ENCODE measurements around the gene SPAAR.
"Not testable (repeated sequence)": the region's sequence is repeated elsewhere in the genome, so short reads cannot be mapped to it uniquely, and the experiment has no call there.

The SPAAR gene

DNA sequence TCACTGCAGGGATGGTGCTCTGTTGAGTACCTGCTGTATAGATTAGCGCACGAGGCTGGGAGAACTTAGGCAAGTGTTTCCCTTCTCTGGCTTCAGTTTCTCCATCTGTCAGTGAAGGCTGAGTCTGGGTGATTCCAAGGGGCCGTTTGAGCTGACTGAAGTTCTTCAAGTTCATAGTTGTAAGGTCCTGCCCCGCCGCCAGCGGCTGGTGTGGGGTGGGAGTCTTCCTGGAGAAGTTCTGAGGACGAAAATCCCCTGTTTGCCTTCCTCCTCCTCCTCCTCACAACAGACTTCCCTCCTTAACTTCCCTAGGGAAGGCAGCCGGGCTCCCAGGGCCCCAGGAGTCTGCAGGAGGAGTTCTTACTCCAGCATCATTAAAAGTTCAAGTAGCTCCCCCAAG, 5.0 kb upstream of the SPAAR start:
- no peak for DNase-seq (ENCODE audit: low spot score)

- DNase-seq (ENCODE audit: low spot score) = no peak
Observed at GRCh38 chr9:35905051-35905781, 4.1 kb upstream of the SPAAR start.

GRCh38 chr9:35905912-35906679, 3.2 kb upstream of the SPAAR start, which contains the start of gene HRCT1:
TSS of gene HRCT1 (plus strand) at chr9:35906202. CDS start at chr9:35906288, 86 bp downstream.
- DNase-seq (ENCODE audit: low spot score) = peak; percentile 56

GRCh38 chr9:35906923-35907699, 2.2 kb upstream of the SPAAR start:
- no peak for DNase-seq (ENCODE audit: low spot score)

- DNase-seq (ENCODE audit: low spot score) = peak; percentile 43
Observed at GRCh38 chr9:35907711-35908503, 1.4 kb upstream of the SPAAR start.

DNA sequence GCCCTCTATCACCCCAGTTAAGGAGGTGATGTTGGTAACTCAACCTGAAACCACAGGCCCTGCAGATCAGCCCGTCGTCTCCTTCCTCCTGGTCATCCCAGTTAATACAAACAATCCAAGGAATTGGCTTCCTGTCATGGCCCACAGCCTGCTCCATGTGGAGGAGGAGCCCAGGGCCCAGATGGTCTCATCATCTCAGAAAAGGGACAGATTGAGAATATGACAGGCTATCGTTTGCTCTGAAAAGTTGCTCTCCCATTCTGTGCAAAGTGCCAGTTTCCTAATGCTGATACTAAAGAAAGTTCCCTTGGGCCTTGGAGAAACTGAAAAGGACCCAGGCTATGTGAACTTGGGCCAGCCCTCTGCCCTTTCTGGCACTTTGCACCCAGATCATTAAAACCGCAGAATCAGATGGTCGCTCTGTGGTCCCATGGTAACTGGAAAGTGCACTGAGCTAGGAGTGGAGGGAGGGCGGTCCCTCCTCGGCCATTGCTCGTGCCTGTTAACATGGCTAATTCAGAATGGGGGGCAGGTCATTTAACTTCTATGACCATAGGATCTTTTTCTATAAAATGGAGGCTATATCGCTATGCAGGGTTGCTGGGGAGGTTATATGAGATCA, 675 bp upstream of the SPAAR start:
- no peak for DNase-seq (ENCODE audit: low spot score)

- no peak for DNase-seq (ENCODE audit: low spot score)
Observed at GRCh38 chr9:35909687-35910612, 660 bp downstream of the SPAAR start.

DNA sequence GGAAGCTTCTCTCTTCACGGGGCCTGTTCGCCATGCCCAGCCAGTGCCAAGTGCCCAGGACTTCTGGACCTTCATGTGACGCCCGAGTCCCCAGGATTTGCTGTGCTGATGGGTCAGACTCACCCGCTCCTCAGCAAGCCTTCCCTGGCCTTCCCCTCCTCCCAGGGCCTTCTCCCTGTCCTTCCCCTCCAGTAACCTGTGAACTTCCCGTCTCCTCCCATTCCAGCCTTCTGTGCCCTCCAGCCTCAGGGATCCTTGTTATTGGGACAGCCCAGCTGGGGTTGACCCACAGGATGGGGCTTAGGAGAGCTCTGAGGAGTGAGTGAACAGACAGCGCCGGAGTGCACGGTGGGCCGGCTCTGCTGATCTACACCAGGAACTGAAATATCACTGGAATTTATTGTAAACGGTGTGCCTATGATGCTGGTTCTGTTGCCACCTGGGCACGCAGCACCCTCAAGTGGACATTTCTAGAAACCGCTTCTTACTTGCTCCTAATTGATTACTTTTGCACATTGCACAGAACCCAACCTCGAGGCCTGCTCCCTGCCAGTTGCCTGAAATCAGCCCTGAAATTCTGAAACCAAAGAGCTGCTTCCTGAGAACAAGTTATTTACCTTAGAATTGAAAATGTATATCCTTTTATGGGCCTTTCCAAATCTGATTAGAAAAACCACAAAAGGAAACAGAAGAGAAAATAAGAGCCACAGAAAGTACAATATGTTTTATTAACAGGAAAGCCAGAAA, 1.5 kb downstream of the SPAAR start:
- no peak for DNase-seq (ENCODE audit: low spot score)

DNA sequence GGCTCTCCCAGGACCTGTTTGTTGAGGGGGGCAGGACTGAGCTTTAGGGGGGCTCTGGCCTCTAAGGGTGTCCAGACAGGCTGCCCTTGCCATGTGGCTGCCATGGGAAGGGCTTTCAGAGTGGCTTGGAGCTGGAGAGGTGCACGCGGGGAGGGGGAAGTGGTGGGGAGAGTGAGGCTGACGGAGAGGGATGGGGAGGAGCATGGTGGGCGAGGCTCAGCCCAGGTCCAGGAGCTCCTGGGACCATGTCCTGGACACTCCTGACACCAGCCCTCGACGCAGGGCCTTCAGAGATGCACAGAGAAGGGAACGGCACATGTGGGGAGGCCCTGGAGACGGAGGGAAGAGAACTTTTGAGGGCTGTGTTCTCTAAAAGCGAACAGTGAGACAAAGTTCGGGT, 2.4 kb downstream of the SPAAR start:
- DNase-seq (ENCODE audit: low spot score) = no peak

GRCh38 chr9:35912791-35913400, 3.6 kb downstream of the SPAAR start:
- DNase-seq (ENCODE audit: low spot score) = no peak

- not testable (repeated sequence) for DNase-seq (ENCODE audit: low spot score)
Observed at GRCh38 chr9:35913429-35913828, 4.1 kb downstream of the SPAAR start.

- no peak for DNase-seq (ENCODE audit: low spot score)
Observed at GRCh38 chr9:35914301-35914807, 5.1 kb downstream of the SPAAR start.

DNA sequence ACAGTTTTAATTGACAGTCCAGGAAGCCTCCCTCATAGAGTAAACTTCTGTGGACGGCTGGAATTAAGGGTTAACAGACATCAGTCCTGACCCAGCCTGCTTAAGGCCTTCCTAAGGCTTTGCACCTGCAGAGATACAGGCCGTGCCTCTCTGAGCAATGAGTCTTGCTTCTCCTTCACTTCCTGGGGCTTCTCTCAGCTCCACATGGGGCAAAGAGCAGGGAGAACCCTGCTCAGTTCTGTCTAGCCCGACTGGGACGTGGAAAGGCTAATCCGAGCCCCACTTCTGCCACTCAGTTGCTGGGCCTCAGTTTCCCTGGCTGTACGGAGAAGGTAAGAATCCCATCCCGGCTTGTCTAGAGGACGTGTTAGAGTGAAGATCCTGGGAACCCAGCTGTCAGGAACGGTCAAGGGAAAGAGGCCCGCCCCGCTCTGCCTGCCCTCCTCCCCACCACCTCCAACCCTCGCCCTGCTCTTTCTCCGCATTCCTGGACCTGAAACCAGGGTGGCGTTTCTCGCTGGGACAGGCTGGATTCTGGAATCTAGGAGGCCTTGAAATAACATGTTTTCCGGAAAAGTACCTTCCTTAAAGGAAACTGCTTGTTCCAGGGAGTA, 6.5 kb downstream of the SPAAR start:
- no peak for DNase-seq (ENCODE audit: low spot score)

DNA sequence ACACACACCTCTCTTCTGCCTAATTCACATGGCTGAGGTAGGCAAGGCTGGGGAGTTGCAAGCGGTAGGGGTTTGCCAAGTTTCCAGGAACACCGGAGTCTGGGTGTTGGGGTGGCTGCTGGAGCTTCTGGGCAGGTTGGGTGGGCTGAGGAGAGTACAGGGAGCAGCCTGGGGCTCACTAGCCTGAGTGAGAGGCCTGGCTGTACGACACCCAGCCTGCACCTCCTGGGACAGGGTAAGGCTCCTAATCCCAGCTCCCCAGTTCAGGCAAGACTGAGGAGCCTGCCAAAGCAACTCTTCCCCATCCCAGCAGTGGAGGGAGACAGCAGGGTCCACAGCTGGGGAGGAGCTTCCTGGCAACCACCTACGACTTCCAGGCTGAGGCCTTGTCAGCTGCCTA, 8.0 kb downstream of the SPAAR start:
- no peak for DNase-seq (ENCODE audit: low spot score)

DNA sequence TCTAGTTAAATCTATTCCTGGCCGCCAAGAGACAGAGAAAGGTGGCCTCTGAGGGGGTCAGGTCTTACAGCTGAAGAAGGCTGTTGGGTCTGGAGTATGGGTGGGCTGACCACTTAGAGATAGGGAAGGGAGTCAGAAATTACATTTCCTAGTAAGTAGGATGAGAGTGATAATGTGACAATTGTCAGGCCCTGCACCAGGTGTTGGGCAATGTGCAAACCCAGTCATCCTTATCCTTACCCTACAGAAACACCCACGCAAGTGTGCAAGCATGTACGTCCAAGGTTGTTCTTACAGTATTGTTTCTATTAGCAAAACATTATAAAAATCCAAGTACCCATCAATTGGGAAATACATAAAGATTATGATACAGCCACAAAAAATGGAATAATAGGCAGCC, 9.5 kb downstream of the SPAAR start:
- no peak for DNase-seq (ENCODE audit: low spot score)

DNA sequence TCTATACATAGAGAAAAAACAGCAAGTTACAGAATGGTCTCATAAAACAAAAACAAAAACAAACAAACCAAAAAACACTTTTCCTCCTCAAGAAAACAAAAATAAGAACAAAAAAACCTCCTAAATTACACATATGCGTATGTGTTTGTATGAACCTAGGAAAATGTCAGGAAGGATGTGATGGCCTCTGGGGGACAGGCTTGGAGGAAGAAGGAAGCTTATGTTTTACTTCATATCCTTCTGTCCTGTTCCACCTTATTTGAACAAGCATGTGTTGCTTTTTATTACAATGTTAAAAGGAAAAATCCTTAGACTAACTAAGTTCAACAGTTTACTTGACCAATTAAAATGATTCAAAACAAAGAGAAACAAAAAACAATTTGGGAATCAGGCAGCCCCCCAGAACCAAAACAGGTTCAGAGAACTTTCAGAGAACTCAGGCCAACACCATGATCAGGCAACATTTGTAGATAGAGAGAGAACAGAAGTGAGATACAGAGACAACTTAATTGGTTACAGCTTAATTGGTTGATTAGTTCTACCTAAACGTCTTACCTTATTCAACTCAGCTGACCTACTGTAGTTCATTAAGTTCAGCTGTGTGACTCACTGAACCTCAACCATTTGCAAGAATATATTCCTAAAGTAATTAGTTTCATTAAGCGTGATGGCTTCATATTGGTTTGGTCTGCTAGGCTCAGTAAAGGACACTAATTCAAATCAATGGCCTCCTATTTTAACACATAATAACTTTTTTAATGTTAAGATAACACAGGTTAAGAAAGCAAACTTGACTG, 10.1 kb downstream of the SPAAR start:
- no peak for DNase-seq (ENCODE audit: low spot score)

DNA sequence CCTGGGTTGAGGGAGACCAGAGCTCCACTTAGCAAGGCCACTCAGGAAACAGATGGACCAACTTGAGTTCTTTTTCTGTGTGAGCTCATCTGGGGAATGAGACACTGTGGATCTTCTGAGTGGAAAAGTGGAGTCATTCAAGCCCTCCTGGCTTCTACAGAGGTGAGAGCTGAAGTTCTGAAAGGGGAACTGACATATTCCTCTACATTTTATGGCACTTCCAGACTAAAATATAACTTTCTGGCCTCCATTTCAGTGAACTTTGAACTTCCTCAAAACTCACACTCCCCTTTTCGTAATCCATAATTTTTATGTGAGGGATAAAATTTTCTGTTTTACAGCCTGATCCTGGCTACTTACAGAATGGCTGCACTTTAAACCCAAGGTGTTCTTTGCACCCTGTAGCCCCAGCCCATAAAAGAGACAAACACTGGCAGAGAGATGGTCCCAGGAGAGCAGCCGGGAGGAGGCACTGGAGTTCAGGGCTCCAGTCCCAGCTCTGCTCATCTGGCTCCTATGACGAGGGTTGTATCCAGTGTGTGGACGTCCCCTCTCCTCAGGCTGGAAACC, 10.8 kb downstream of the SPAAR start:
- DNase-seq (ENCODE audit: low spot score) = no peak
